GM23338 (cell line): ENCODE results near the gene KLHL36. TPM values are rescaled to one million over a fixed set of nuclear protein-coding genes. Genes with fewer than 3 reads are reported as not detected.

Experiments used
- ATAC-seq: fragments of 200-7000 bp; cut with Tn5 transposase; 3 replicates; pipeline ENCODE4 v1.9.1; 2020
- DNase-seq: peaks from one replicate; pipeline ENCODE4 v3.0.0-alpha.2; 2015; ENCODE audit warnings: low spot score
- H2AFZ ChIP-seq: fragments of 200-600 bp; sonication (generic); 2 replicates; pipeline ENCODE4 v1.8.0; 2016; ENCODE audit warnings: antibody characterized with exemption, mild to moderate bottlenecking, moderate library complexity
- H3F3A ChIP-seq: fragments of 200-600 bp; sonication (generic); replicated peaks from 2 replicates; pipeline ENCODE4 v1.8.0; 2017; ENCODE audit warnings: antibody characterized with exemption, mixed run types, low read depth
- H3K27ac ChIP-seq: fragments of 200-600 bp; sonication (generic); 2 replicates; pipeline ENCODE4 v1.6.1; 2016; ENCODE audit warnings: low read depth
- H3K27me3 ChIP-seq: fragments of 200-600 bp; sonication (generic); 2 replicates; pipeline ENCODE4 v1.8.0; 2016; ENCODE audit warnings: mild to moderate bottlenecking, mixed run types, moderate library complexity; ENCODE audit not compliant: insufficient read depth
- H3K36me3 ChIP-seq: fragments of 200-600 bp; sonication (generic); 2 replicates; pipeline ENCODE4 v1.8.0; 2016; ENCODE audit warnings: mild to moderate bottlenecking; ENCODE audit not compliant: insufficient read depth
- H3K4me1 ChIP-seq: fragments of 200-600 bp; sonication (generic); 2 replicates; pipeline ENCODE4 v1.8.0; 2016; ENCODE audit warnings: mild to moderate bottlenecking, moderate library complexity; ENCODE audit not compliant: insufficient read depth
- H3K4me2 ChIP-seq: fragments of 200-600 bp; sonication (generic); 2 replicates; pipeline ENCODE4 v1.7.1; 2017; ENCODE audit warnings: mixed run types
- H3K4me3 ChIP-seq: fragments of 200-600 bp; sonication (generic); 2 replicates; pipeline ENCODE4 v1.6.1; 2016; ENCODE audit warnings: mixed run types
- H3K79me2 ChIP-seq: fragments of 200-600 bp; sonication (generic); replicated peaks from 2 replicates; pipeline ENCODE4 v1.8.0; 2017; ENCODE audit warnings: mild to moderate bottlenecking; ENCODE audit not compliant: insufficient read depth
- H3K9me2 ChIP-seq: fragments of 200-600 bp; sonication (generic); 2 replicates; pipeline ENCODE4 v1.8.0; 2017; ENCODE audit not compliant: insufficient read depth
- H4K20me1 ChIP-seq: fragments of 200-600 bp; sonication (generic); replicated peaks from 2 replicates; pipeline ENCODE4 v1.8.0; 2017; ENCODE audit warnings: mild to moderate bottlenecking; ENCODE audit not compliant: insufficient read depth
- H3K27ac Mint-ChIP-seq: 2 replicates; pipeline ENCODE4 v1.8.0; 2020; ENCODE audit warnings: inconsistent platforms, mild to moderate bottlenecking, moderate library complexity, mixed read lengths
- H3K27me3 Mint-ChIP-seq: 3 replicates; pipeline ENCODE4 v1.8.0; 2022; ENCODE audit warnings: low read depth, mild to moderate bottlenecking, moderate library complexity, mixed read lengths, inconsistent platforms; ENCODE audit not compliant: insufficient read depth, poor library complexity
- H3K36me3 Mint-ChIP-seq: 3 replicates; pipeline ENCODE4 v1.8.0; 2021; ENCODE audit warnings: low read depth, mild to moderate bottlenecking, inconsistent platforms, moderate library complexity, mixed read lengths
- H3K4me1 Mint-ChIP-seq: 3 replicates; pipeline ENCODE4 v1.8.0; 2020; ENCODE audit warnings: mild to moderate bottlenecking, inconsistent platforms, mixed read lengths
- H3K4me3 Mint-ChIP-seq: 3 replicates; pipeline ENCODE4 v1.8.0; 2021; ENCODE audit warnings: moderate library complexity, mild to moderate bottlenecking, inconsistent platforms, mixed read lengths
- H3K9me3 Mint-ChIP-seq: 3 replicates; pipeline ENCODE4 v1.8.0; 2020; ENCODE audit warnings: moderate library complexity, mild to moderate bottlenecking, inconsistent platforms, mixed read lengths
- EZH2 ChIP-seq: fragments of 200-600 bp; sonication (generic); IDR thresholded peaks from one replicate; pipeline ENCODE4 v1.8.0; 2017; ENCODE audit warnings: antibody characterized with exemption, mild to moderate bottlenecking, low read depth; ENCODE audit not compliant: unreplicated experiment
- EZH2phosphoT487 ChIP-seq: fragments of 200-600 bp; sonication (generic); IDR thresholded peaks from one replicate; pipeline ENCODE4 v1.8.1; 2018; ENCODE audit warnings: antibody characterized with exemption; ENCODE audit not compliant: unreplicated experiment
- JUNB ChIP-seq: IDR thresholded peaks from one replicate; pipeline ENCODE4 v1.6.1; 2016; ENCODE audit warnings: antibody characterized with exemption; ENCODE audit not compliant: unreplicated experiment
- NANOG ChIP-seq: IDR thresholded peaks from 2 replicates; pipeline ENCODE4 v1.6.1; 2016; ENCODE audit warnings: antibody characterized with exemption, borderline replicate concordance
- POLR2AphosphoS5 ChIP-seq: IDR thresholded peaks from 2 replicates; pipeline ENCODE4 v1.6.1; 2016; ENCODE audit warnings: antibody characterized with exemption, low read depth
- ZNF114 ChIP-seq: fragments of 250-450 bp; sonication (Bioruptor Pico); IDR thresholded peaks from 2 replicates; pipeline ENCODE4 v1.5.0; 2020; ENCODE audit warnings: mild to moderate bottlenecking, moderate library complexity
- ZNF331 ChIP-seq: fragments of 250-450 bp; sonication (Bioruptor Pico); IDR thresholded peaks from 2 replicates; pipeline ENCODE4 v1.5.0; 2020; ENCODE audit warnings: low read depth, mild to moderate bottlenecking, moderate library complexity
- polyA plus RNA-seq: library from polyadenylated mRNA; unstranded; fragments of >200 nt; fragmentation: Nextera tagmentation; extraction: Ambion mirVana; gene quantifications from 2 replicates; pipeline ENCODE4 v1.2.1, GENCODE V29; 2016
- total RNA-seq: library from RNA; depleted of rRNA; stranded (reverse); fragments of >200 nt; shearing (Covaris generic); gene quantifications from 2 replicates; pipeline ENCODE4 v1.2.3, GENCODE V29; 2014
- TF ChIP-seq, protein P1 (sequence below): fragments of 250-450 bp; sonication (Bioruptor Pico); IDR thresholded peaks from 2 replicates; pipeline ENCODE4 v1.5.0; 2020; ENCODE audit warnings: mild to moderate bottlenecking, moderate library complexity
- TF ChIP-seq, protein P2 (sequence below): IDR thresholded peaks from one replicate; pipeline ENCODE4 v1.6.1; 2018; ENCODE audit warnings: antibody characterized with exemption; ENCODE audit not compliant: unreplicated experiment

The KLHL36 gene
- total and polyA plus RNA-seq, 2 experiments from 2014 or later = 13.4 to 70.4 TPM

DNA sequence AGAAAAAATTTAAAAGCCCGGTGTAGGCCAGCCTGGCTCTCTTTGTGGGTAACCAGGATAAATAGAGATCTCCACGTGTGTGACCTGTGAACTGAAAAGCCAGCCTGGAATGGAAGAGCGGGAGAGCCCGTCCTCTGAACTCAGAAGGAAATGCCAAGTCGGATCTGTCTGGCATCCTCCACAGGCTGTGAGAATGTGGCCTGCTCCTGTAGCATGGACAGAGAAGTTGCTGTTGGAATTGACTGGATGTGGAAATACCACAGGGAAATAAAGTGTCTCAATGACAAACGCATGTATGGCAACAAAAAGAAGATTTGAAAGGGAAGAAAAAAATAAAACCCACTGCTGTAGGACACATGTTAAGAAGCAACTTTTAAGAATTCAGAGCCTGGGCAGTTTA lies 6.7 kb downstream of the KLHL36 start:
- DNase-seq = no peak
- Histone ChIP-seq H2AFZ (no peak overlapping the region), H3K79me2 (no peaks in the 10 kb centered on the region), H3K9me2 (no peaks in the 10 kb centered on the region), H3K4me1 (no peaks in the 10 kb centered on the region), H3K4me2 (no peak overlapping the region), H3K4me3 (no peak overlapping the region), H3F3A (no peaks in the 10 kb centered on the region), H3K27me3 (no peaks in the 10 kb centered on the region), H3K36me3 (peaks cover 4% of the 10 kb centered on the region; the same call in 1 of the 2 replicates), H4K20me1 (no peaks in the 10 kb centered on the region; the same call in 1 of the 2 replicates), H3K27ac (no peak overlapping the region)
- Mint-ChIP-seq H3K27me3 (peaks cover 9% of the 10 kb centered on the region), H3K4me1 (no peaks in the 10 kb centered on the region; the same call in 2 of the 3 replicates), H3K4me3 (no peak overlapping the region), H3K27ac (no peak overlapping the region), H3K9me3 (no peaks in the 10 kb centered on the region), H3K36me3 (peaks cover 40% of the 10 kb centered on the region)
- no peak for ATAC-seq
- TF ChIP-seq NANOG = no peak
- TF ChIP-seq ZNF331 (CRISPR knock-in tag) = no peak
- TF ChIP-seq JUNB = no peak
- TF ChIP-seq, protein P1, sequence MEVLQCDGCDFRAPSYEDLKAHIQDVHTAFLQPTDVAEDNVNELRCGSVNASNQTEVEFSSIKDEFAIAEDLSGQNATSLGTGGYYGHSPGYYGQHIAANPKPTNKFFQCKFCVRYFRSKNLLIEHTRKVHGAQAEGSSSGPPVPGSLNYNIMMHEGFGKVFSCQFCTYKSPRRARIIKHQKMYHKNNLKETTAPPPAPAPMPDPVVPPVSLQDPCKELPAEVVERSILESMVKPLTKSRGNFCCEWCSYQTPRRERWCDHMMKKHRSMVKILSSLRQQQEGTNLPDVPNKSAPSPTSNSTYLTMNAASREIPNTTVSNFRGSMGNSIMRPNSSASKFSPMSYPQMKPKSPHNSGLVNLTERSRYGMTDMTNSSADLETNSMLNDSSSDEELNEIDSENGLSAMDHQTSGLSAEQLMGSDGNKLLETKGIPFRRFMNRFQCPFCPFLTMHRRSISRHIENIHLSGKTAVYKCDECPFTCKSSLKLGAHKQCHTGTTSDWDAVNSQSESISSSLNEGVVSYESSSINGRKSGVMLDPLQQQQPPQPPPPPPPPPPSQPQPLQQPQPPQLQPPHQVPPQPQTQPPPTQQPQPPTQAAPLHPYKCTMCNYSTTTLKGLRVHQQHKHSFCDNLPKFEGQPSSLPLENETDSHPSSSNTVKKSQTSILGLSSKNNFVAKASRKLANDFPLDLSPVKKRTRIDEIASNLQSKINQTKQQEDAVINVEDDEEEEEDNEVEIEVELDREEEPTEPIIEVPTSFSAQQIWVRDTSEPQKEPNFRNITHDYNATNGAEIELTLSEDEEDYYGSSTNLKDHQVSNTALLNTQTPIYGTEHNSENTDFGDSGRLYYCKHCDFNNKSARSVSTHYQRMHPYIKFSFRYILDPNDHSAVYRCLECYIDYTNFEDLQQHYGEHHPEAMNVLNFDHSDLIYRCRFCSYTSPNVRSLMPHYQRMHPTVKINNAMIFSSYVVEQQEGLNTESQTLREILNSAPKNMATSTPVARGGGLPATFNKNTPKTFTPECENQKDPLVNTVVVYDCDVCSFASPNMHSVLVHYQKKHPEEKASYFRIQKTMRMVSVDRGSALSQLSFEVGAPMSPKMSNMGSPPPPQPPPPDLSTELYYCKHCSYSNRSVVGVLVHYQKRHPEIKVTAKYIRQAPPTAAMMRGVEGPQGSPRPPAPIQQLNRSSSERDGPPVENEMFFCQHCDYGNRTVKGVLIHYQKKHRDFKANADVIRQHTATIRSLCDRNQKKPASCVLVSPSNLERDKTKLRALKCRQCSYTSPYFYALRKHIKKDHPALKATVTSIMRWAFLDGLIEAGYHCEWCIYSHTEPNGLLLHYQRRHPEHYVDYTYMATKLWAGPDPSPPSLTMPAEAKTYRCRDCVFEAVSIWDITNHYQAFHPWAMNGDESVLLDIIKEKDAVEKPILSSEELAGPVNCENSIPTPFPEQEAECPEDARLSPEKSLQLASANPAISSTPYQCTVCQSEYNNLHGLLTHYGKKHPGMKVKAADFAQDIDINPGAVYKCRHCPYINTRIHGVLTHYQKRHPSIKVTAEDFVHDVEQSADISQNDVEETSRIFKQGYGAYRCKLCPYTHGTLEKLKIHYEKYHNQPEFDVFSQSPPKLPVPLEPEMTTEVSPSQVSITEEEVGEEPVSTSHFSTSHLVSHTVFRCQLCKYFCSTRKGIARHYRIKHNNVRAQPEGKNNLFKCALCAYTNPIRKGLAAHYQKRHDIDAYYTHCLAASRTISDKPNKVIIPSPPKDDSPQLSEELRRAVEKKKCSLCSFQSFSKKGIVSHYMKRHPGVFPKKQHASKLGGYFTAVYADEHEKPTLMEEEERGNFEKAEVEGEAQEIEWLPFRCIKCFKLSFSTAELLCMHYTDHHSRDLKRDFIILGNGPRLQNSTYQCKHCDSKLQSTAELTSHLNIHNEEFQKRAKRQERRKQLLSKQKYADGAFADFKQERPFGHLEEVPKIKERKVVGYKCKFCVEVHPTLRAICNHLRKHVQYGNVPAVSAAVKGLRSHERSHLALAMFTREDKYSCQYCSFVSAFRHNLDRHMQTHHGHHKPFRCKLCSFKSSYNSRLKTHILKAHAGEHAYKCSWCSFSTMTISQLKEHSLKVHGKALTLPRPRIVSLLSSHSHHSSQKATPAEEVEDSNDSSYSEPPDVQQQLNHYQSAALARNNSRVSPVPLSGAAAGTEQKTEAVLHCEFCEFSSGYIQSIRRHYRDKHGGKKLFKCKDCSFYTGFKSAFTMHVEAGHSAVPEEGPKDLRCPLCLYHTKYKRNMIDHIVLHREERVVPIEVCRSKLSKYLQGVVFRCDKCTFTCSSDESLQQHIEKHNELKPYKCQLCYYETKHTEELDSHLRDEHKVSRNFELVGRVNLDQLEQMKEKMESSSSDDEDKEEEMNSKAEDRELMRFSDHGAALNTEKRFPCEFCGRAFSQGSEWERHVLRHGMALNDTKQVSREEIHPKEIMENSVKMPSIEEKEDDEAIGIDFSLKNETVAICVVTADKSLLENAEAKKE (CRISPR knock-in tag) = no peak
- TF ChIP-seq EZH2phosphoT487 = no peak
- TF ChIP-seq ZNF114 (CRISPR knock-in tag) = no peak
- TF ChIP-seq, protein P2, sequence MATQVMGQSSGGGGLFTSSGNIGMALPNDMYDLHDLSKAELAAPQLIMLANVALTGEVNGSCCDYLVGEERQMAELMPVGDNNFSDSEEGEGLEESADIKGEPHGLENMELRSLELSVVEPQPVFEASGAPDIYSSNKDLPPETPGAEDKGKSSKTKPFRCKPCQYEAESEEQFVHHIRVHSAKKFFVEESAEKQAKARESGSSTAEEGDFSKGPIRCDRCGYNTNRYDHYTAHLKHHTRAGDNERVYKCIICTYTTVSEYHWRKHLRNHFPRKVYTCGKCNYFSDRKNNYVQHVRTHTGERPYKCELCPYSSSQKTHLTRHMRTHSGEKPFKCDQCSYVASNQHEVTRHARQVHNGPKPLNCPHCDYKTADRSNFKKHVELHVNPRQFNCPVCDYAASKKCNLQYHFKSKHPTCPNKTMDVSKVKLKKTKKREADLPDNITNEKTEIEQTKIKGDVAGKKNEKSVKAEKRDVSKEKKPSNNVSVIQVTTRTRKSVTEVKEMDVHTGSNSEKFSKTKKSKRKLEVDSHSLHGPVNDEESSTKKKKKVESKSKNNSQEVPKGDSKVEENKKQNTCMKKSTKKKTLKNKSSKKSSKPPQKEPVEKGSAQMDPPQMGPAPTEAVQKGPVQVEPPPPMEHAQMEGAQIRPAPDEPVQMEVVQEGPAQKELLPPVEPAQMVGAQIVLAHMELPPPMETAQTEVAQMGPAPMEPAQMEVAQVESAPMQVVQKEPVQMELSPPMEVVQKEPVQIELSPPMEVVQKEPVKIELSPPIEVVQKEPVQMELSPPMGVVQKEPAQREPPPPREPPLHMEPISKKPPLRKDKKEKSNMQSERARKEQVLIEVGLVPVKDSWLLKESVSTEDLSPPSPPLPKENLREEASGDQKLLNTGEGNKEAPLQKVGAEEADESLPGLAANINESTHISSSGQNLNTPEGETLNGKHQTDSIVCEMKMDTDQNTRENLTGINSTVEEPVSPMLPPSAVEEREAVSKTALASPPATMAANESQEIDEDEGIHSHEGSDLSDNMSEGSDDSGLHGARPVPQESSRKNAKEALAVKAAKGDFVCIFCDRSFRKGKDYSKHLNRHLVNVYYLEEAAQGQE = no peak
- no peak for TF ChIP-seq EZH2
- TF ChIP-seq POLR2AphosphoS5 = no peak
